K562 (cell line): ENCODE results near the gene COG7.

ENCODE experiments used
- EZH2 ChIP-seq: IDR thresholded peaks from 2 replicates; pipeline ENCODE4 v1.6.1; 2012; ENCODE audit warnings: low read depth, mild to moderate bottlenecking, inconsistent platforms, low read length, borderline replicate concordance
- HNRNPL ChIP-seq: fragments of 200-400 bp; formaldehyde crosslinking; IDR thresholded peaks from 2 replicates; pipeline ENCODE4 v1.6.1; 2017; ENCODE audit warnings: low read depth, mild to moderate bottlenecking, low read length
- JUN ChIP-seq, 2 experiments: sonication (generic) in 1 of 2; formaldehyde crosslinking in 1 of 2; IDR thresholded peaks; 2 replicates each; pipeline versions ENCODE4 v1.6.1 to v1.8.0; 2012 to 2022; ENCODE audit warnings: borderline replicate concordance in 2 of 2, mild to moderate bottlenecking in 2 of 2, improper control_type of control experiment in 1 of 2, low read depth in 1 of 2, low read length in 1 of 2, missing genetic modification reagents in 1 of 2
- POLR2A ChIP-seq: fragments of 450-650 bp; conservative IDR thresholded peaks from 2 replicates; pipeline ENCODE4 v1.6.1; 2016
- SIN3A ChIP-seq, 2 experiments: fragments of 150-350 bp in 1 of 2; IDR thresholded peaks; 2 replicates each; pipeline ENCODE4 v1.6.1; 2011 to 2016; ENCODE audit warnings: borderline replicate concordance in 2 of 2, low read depth in 2 of 2, low read length in 2 of 2, mild to moderate bottlenecking in 2 of 2, moderate library complexity in 2 of 2; ENCODE audit not compliant: control insufficient read depth in 1 of 2
- TF ChIP-seq, protein P1 (sequence below): fragments of 250-450 bp; sonication (Bioruptor Pico); IDR thresholded peaks from 2 replicates; pipeline ENCODE4 v1.5.0; 2020; ENCODE audit warnings: mild to moderate bottlenecking, borderline replicate concordance
- TF ChIP-seq, protein P2 (sequence below): sonication (generic); formaldehyde crosslinking; IDR thresholded peaks from 2 replicates; pipeline ENCODE4 v1.5.0; 2020; ENCODE audit warnings: missing genetic modification reagents
- TF ChIP-seq, protein P3 (sequence below), 3 experiments: IDR thresholded peaks in 2 of 3; conservative IDR thresholded peaks in 1 of 3; 2 replicates each; pipeline ENCODE4 v1.5.1; 2011 to 2012; ENCODE audit warnings: low read length in 3 of 3, mild to moderate bottlenecking in 3 of 3, control low read depth in 2 of 3, improper control_type of control experiment in 1 of 3, inconsistent platforms in 1 of 3, low read depth in 1 of 3, mixed read lengths in 1 of 3, moderate library complexity in 1 of 3; ENCODE audit not compliant: insufficient read depth in 2 of 3
- TF ChIP-seq, protein P4 (sequence below), 2 experiments: fragments of 450-650 bp; formaldehyde crosslinking in 1 of 2; IDR thresholded peaks; 2 replicates each; pipeline versions ENCODE4 v1.4.0 to v1.6.1; 2014 to 2020; ENCODE audit warnings: mild to moderate bottlenecking in 2 of 2, borderline replicate concordance in 1 of 2, low read depth in 1 of 2

- no peak for TF ChIP-seq JUN (IDR thresholded peaks at IDR 0.05; ENCODE audit: borderline replicate concordance, low read depth, low read length)
- TF ChIP-seq JUN (CRISPR knock-in tag; IDR thresholded peaks at IDR 0.05; ENCODE audit: borderline replicate concordance) = no peak
- no peak for TF ChIP-seq SIN3A (IDR thresholded peaks at IDR 0.05; ENCODE audit: borderline replicate concordance in 2 of 2, control insufficient read depth in 1 of 2, low read depth in 2 of 2, low read length in 2 of 2)
- TF ChIP-seq EZH2 = no peak
- TF ChIP-seq, protein P1, sequence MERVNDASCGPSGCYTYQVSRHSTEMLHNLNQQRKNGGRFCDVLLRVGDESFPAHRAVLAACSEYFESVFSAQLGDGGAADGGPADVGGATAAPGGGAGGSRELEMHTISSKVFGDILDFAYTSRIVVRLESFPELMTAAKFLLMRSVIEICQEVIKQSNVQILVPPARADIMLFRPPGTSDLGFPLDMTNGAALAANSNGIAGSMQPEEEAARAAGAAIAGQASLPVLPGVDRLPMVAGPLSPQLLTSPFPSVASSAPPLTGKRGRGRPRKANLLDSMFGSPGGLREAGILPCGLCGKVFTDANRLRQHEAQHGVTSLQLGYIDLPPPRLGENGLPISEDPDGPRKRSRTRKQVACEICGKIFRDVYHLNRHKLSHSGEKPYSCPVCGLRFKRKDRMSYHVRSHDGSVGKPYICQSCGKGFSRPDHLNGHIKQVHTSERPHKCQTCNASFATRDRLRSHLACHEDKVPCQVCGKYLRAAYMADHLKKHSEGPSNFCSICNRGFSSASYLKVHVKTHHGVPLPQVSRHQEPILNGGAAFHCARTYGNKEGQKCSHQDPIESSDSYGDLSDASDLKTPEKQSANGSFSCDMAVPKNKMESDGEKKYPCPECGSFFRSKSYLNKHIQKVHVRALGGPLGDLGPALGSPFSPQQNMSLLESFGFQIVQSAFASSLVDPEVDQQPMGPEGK (CRISPR knock-in tag) = no peak
- TF ChIP-seq HNRNPL = no peak
- TF ChIP-seq POLR2A = no peak
- TF ChIP-seq, protein P2, sequence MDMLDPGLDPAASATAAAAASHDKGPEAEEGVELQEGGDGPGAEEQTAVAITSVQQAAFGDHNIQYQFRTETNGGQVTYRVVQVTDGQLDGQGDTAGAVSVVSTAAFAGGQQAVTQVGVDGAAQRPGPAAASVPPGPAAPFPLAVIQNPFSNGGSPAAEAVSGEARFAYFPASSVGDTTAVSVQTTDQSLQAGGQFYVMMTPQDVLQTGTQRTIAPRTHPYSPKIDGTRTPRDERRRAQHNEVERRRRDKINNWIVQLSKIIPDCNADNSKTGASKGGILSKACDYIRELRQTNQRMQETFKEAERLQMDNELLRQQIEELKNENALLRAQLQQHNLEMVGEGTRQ = no peak
- TF ChIP-seq, protein P3, sequence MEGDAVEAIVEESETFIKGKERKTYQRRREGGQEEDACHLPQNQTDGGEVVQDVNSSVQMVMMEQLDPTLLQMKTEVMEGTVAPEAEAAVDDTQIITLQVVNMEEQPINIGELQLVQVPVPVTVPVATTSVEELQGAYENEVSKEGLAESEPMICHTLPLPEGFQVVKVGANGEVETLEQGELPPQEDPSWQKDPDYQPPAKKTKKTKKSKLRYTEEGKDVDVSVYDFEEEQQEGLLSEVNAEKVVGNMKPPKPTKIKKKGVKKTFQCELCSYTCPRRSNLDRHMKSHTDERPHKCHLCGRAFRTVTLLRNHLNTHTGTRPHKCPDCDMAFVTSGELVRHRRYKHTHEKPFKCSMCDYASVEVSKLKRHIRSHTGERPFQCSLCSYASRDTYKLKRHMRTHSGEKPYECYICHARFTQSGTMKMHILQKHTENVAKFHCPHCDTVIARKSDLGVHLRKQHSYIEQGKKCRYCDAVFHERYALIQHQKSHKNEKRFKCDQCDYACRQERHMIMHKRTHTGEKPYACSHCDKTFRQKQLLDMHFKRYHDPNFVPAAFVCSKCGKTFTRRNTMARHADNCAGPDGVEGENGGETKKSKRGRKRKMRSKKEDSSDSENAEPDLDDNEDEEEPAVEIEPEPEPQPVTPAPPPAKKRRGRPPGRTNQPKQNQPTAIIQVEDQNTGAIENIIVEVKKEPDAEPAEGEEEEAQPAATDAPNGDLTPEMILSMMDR (IDR thresholded peaks at IDR 0.05 in 2 of 3, conservative IDR thresholded peaks at IDR 0.05 in 1 of 3; ENCODE audit: insufficient read depth in 2 of 3, low read depth in 1 of 3, low read length in 3 of 3) = no peak
- TF ChIP-seq, protein P4, sequence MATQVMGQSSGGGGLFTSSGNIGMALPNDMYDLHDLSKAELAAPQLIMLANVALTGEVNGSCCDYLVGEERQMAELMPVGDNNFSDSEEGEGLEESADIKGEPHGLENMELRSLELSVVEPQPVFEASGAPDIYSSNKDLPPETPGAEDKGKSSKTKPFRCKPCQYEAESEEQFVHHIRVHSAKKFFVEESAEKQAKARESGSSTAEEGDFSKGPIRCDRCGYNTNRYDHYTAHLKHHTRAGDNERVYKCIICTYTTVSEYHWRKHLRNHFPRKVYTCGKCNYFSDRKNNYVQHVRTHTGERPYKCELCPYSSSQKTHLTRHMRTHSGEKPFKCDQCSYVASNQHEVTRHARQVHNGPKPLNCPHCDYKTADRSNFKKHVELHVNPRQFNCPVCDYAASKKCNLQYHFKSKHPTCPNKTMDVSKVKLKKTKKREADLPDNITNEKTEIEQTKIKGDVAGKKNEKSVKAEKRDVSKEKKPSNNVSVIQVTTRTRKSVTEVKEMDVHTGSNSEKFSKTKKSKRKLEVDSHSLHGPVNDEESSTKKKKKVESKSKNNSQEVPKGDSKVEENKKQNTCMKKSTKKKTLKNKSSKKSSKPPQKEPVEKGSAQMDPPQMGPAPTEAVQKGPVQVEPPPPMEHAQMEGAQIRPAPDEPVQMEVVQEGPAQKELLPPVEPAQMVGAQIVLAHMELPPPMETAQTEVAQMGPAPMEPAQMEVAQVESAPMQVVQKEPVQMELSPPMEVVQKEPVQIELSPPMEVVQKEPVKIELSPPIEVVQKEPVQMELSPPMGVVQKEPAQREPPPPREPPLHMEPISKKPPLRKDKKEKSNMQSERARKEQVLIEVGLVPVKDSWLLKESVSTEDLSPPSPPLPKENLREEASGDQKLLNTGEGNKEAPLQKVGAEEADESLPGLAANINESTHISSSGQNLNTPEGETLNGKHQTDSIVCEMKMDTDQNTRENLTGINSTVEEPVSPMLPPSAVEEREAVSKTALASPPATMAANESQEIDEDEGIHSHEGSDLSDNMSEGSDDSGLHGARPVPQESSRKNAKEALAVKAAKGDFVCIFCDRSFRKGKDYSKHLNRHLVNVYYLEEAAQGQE (IDR thresholded peaks at IDR 0.05; ENCODE audit: borderline replicate concordance) = no peak
- TF ChIP-seq, protein P4 (CRISPR knock-in tag; IDR thresholded peaks at IDR 0.05; ENCODE audit: low read depth) = no peak
These were observed 42.8 kb downstream of the COG7 start for GRCh38 chr16:23410176-23410575.
